ENCODE results near the gene GRPEL1. TPM values are rescaled to one million over a fixed set of nuclear protein-coding genes. Genes with fewer than 3 reads are reported as not detected.

Gene GRPEL1
- total RNA-seq, 1 experiment from 2014 or later: 80.1 TPM

DNA sequence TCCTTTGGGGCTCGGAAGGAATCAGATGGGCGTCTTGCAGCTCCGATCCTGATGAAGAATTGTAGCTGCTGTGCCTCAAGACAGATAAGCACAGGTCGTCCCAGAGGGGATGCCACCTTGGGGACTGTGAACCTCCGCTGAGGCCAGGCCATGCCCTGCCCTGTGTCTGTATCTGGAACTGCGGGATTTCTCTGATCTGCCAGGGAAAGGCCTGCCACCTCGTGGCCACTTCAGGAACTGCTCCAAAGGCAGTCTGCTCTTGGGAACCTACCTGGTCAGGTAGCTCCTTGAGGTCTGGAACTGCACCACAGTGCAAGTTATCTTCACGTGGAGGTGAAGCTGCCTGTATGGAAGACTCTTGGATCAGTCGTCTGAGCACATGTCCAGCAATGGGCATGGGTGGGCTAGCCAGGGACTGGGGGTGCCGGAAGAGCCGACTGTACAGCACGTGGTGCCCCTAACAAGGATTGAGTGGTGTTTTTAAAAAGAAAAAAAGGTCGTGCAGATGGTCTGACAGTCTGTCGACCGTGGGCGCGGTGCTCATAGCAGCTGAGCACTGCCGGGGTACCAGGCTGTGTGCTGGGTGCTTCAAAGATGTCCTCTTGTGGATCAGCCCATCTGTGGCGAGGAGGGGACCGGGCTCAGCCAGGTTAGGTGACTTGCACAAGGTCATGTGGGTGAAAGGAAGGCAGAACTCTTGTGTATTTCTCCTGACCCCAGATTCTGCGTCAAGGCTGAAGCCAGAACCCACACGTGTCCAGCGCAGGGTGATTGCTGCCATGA is 3.1 kb upstream of the GRPEL1 start:
- intact Hi-C loops (cut with micrococcal nuclease): loop anchor here (1.0 to 5.0 kb wide), 4 partner anchors 97 to 804 kb away; partner anchors contain the start of gene WFS1
- peak; percentile 54 for ATAC-seq
- ChIA-PET RAD21 (ENCODE audit: low non-redundant PET in 1 of 2, low total read pairs in 2 of 2, uncharacterized antibody in 2 of 2, unreplicated experiment in 2 of 2) (interaction anchor here (0.8 to 1.0 kb wide), 2 partner anchors 57 to 197 kb away, joined by 3 read pairs; no protein-coding TSS in a partner anchor), CTCF (interaction anchor here (0.6 to 2.6 kb wide), 17 partner anchors 9 to 351 kb away, joined by 3 to 12 read pairs (median 6); partner anchors contain the start of genes TADA2B and TBC1D14), POLR2A (interaction anchor here (0.6 to 1.0 kb wide), 2 partner anchors 28 to 397 kb away, joined by 3 to 4 read pairs; partner anchors contain the start of gene TADA2B)
- Histone ChIP-seq H3K27me3 (ENCODE audit: insufficient read depth, low read length) (no peaks in the 10 kb centered on the region), H3K4me2 (ENCODE audit: low read length) (peak overlapping the region; percentile 58), H3K4me1 (ENCODE audit: control insufficient read depth in 1 of 2, insufficient read depth in 2 of 2, low read length in 2 of 2) (peaks cover 11 to 39% of the 10 kb centered on the region in 2 experiments; a peak in 3 of 4 replicates), H3K36me3 (ENCODE audit: control insufficient read depth in 1 of 2, insufficient read depth in 2 of 2, low read length in 2 of 2) (peaks cover 4 to 10% of the 10 kb centered on the region in 2 experiments; a peak in 2 of 4 replicates), H3K9me2 (ENCODE audit: insufficient read depth) (no peaks in the 10 kb centered on the region), H3K27ac (ENCODE audit: low read depth, low read length) (no peak overlapping the region), H3K79me2 (ENCODE audit: insufficient read depth, low read length) (peaks cover 20% of the 10 kb centered on the region), H3K9ac (ENCODE audit: low read length) (no peak overlapping the region), H3K9me3 (ENCODE audit: control insufficient read depth in 1 of 2, insufficient read depth in 1 of 2, low read depth in 1 of 2, low read length in 2 of 2) (no peaks in the 10 kb centered on the region), H4K20me1 (ENCODE audit: insufficient read depth) (no peaks in the 10 kb centered on the region), H3K4me3 (replicated peaks in 1 of 2; ENCODE audit: low read depth in 1 of 2, low read length in 2 of 2) (no peak overlapping the region), H2AFZ (ENCODE audit: low read depth, low read length, poor library complexity, severe bottlenecking) (peak overlapping the region; percentile 96)
- TF ChIP-seq EZH2phosphoT487 (IDR thresholded peaks at IDR 0.05; ENCODE audit: borderline replicate concordance) (no peak), TCF7L2 (IDR thresholded peaks at IDR 0.05; ENCODE audit: borderline replicate concordance, extremely low read depth, insufficient read depth, insufficient read length) (peak; percentile 86), YY1 (IDR thresholded peaks at IDR 0.05; ENCODE audit: extremely low read depth, insufficient replicate concordance, low read depth, low read length) (peak; percentile 56)
- TF ChIP-seq, protein P1, sequence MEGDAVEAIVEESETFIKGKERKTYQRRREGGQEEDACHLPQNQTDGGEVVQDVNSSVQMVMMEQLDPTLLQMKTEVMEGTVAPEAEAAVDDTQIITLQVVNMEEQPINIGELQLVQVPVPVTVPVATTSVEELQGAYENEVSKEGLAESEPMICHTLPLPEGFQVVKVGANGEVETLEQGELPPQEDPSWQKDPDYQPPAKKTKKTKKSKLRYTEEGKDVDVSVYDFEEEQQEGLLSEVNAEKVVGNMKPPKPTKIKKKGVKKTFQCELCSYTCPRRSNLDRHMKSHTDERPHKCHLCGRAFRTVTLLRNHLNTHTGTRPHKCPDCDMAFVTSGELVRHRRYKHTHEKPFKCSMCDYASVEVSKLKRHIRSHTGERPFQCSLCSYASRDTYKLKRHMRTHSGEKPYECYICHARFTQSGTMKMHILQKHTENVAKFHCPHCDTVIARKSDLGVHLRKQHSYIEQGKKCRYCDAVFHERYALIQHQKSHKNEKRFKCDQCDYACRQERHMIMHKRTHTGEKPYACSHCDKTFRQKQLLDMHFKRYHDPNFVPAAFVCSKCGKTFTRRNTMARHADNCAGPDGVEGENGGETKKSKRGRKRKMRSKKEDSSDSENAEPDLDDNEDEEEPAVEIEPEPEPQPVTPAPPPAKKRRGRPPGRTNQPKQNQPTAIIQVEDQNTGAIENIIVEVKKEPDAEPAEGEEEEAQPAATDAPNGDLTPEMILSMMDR (IDR thresholded peaks at IDR 0.05 in 2 of 3, conservative IDR thresholded peaks at IDR 0.05 in 1 of 3; ENCODE audit: borderline replicate concordance in 1 of 3, insufficient read depth in 1 of 3, low read depth in 2 of 3, low read length in 2 of 3): peak in 2 of 3 experiments; percentile 98; a peak in 4 of 6 replicates
- TF ChIP-seq, protein P2, sequence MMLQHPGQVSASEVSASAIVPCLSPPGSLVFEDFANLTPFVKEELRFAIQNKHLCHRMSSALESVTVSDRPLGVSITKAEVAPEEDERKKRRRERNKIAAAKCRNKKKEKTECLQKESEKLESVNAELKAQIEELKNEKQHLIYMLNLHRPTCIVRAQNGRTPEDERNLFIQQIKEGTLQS (IDR thresholded peaks at IDR 0.05): no peak
- DNase-seq (ENCODE audit: low read depth, low spot score): peak; percentile 79
- no TSS peak for BruUV-seq (replicated peaks)

Data from HCT116 (cell line).